Fibroblast of villous mesenchyme (primary cell): ENCODE data around the gene RASA3. TPM values are rescaled to one million over a fixed set of nuclear protein-coding genes. Genes with fewer than 3 reads are reported as not detected.
A peak's percentile ranks its signal among the peaks of the same experiment; 100 is the strongest.
"Not testable (repeated sequence)": the region's sequence is repeated elsewhere in the genome, so short reads cannot be mapped to it uniquely, and the experiment has no call there.

Experiments used
- DNase-seq: peaks from one replicate; pipeline ENCODE4 v3.0.0-alpha.2; 2010; ENCODE audit warnings: low read depth
- H3K4me3 ChIP-seq: 2 replicates; pipeline ENCODE4 v1.5.1; 2011; ENCODE audit warnings: low read depth, mild to moderate bottlenecking, low read length
- CTCF ChIP-seq: IDR thresholded peaks from 2 replicates; pipeline ENCODE4 v1.5.1; 2012; ENCODE audit warnings: low read depth, mild to moderate bottlenecking, low read length; ENCODE audit not compliant: insufficient read depth
- total RNA-seq: library from RNA; depleted of rRNA; stranded (reverse); fragments of >200 nt; gene quantifications from 2 replicates; pipeline ENCODE4 v1.2.3, GENCODE V29; 2012

The RASA3 gene
- total RNA-seq, 1 donor: 34.1 TPM

GRCh38 chr13:114127473-114128347 lies 4.7 kb downstream of the RASA3 start:
- no peak for TF ChIP-seq CTCF
- no peak for DNase-seq
- no peak overlapping the region for H3K4me3 ChIP-seq

GRCh38 chr13:114126789-114127472 lies 5.5 kb downstream of the RASA3 start:
- DNase-seq: no peak
- TF ChIP-seq CTCF: no peak

GRCh38 chr13:114126086-114126485 lies 6.3 kb downstream of the RASA3 start:
- not testable (repeated sequence) for H3K4me3 ChIP-seq, DNase-seq

More at GRCh38 chr13:114126789-114127472, 5.5 kb downstream of the RASA3 start:
- no peak overlapping the region for H3K4me3 ChIP-seq

- no peak overlapping the region for H3K4me3 ChIP-seq
- DNase-seq: no peak
- no peak for TF ChIP-seq CTCF
These were observed 6.8 kb downstream of the RASA3 start for GRCh38 chr13:114125589-114125988.

- no peak overlapping the region for H3K4me3 ChIP-seq
- peak; percentile 72 for DNase-seq
- TF ChIP-seq CTCF: no peak
These were observed 7.5 kb downstream of the RASA3 start for GRCh38 chr13:114124921-114125320.

- TF ChIP-seq CTCF: no peak
- no peak overlapping the region for H3K4me3 ChIP-seq
- no peak for DNase-seq
These were observed 8.0 kb downstream of the RASA3 start for GRCh38 chr13:114124431-114124830.

GRCh38 chr13:114123876-114124275 lies 8.5 kb downstream of the RASA3 start:
- TF ChIP-seq CTCF: no peak
- no peak for DNase-seq
- no peak overlapping the region for H3K4me3 ChIP-seq
